ENCODE results near the gene JMJD1C.
"Not testable (repeated sequence)": the region's sequence is repeated elsewhere in the genome, so short reads cannot be mapped to it uniquely, and the experiment has no call there.

Gene JMJD1C

DNA sequence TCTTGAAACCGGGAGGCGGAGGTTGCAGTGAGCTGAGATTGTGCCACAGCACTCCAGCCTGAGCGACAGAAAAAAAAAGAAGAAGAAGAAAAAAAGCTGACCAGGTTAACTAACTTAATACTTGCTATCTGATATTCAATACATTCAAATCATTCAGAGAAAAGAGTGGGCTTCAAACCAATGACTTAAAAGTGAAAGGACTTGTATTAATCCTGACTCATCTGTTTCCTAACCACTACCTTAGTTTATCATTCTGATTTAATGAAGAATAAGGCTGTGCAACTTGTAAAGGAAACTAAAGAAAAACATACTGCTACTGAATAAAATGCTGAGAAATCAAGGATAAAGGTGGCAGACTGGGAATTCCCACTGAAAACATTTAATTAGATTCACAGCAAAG, 204.3 kb downstream of the JMJD1C start:
- no peak for DNase-seq (ENCODE audit: low spot score)

DNA sequence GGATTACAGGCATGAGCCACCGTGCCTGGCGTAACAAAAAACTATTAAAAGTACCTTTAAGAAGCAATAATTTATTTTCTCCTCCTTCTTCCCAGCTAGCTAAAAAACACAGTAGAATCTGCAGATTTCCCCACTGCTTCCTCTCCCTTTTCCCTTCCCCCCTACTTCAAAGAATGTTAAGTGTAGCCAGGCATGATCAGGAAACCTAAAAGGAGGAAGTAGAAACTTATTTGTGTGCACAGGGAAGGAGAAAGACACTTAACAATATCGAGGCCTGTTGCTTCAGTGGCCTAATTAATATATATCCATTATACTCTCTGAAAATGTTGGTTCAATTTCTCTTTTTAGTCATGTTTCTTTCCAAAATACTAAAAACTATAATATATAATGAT, 204.9 kb downstream of the JMJD1C start:
- no peak for DNase-seq (ENCODE audit: low spot score)

DNA sequence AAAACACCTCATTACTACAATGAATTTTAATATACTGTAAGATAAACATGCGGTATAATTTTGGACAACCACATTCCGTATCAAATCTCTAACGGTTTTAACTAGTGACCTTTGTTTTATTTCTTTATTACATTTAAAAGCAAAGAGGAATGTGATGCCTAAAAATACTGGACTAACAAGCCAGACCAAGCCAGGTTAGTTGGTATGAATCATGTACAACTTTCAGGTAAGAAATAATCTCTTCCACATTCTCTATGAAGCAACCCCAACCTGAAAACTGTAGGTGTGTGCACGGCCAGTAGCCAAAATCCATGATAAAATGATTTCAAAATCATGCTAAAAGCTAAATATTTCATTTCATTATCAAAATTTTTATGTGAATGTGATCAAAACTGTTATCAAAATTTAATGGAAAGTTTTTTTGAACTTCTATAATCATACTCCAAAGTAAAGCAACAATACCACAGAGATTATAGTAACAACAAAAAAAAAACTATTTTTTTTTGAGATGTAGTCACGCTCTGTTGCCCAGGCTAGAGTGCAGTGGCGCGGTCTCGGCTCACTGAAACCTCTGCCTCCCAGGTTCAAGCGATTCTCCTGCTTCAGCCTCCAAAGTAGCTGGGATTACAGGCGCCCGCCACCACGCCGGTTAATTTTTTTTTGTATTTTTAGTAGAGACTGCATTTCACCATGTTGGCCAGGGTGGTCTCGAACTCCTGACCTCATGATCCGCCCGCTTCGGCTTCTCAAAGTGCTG, 205.5 kb downstream of the JMJD1C start:
- DNase-seq (ENCODE audit: low spot score) = no peak

DNA sequence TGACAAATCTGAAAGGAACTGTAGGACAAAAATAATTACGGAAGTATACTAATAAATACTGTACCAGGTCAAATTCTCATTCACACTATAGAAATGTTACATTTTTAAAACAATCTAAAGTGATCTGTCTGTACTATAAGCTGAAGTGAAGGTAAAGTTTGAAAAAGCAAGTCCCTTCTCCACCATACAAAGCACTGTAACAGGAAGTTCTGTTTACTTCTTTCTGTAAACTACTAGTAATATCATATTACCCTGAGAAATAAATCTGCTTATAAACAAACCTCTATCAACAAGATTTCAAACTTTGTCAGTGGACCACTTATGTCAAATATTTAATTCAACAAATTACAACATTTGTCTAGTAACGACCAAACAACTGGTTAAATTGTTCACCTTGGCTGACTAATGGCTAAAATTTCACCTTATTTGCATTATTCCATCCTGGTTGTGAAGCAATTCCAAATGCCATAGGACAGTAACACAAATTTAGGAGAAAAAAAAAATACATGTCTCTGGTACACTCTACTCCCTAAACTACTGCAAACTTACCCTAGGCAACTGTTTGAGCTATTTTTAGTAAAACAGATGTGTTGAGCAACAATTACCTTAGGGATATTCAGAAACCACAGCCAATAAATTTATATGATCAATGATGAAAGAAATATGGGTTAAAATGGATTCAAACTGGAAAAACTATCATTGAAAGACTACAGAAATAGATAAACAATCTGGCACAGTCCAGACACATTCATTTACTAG, 206.7 kb downstream of the JMJD1C start:
- DNase-seq (ENCODE audit: low spot score) = no peak

DNA sequence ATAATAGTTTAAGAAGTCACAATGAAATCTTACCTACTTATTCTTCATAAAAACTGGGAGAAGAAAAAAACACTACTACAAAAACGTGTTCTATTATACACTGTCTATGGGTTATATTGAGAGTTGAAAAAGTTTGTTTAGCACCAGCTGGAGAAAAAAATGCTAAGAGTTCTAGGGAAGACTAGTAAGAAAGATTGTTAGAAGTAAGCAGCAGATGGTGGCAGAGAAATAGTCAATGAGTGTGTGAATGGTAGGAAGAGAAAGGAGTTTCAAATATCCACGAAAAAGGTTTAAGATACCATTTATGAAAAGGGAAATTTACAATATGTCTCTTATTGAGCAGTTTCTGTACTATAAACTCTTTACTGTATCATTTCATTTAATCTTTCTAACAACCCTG, 208.0 kb downstream of the JMJD1C start:
- no peak for DNase-seq (ENCODE audit: low spot score)

DNA sequence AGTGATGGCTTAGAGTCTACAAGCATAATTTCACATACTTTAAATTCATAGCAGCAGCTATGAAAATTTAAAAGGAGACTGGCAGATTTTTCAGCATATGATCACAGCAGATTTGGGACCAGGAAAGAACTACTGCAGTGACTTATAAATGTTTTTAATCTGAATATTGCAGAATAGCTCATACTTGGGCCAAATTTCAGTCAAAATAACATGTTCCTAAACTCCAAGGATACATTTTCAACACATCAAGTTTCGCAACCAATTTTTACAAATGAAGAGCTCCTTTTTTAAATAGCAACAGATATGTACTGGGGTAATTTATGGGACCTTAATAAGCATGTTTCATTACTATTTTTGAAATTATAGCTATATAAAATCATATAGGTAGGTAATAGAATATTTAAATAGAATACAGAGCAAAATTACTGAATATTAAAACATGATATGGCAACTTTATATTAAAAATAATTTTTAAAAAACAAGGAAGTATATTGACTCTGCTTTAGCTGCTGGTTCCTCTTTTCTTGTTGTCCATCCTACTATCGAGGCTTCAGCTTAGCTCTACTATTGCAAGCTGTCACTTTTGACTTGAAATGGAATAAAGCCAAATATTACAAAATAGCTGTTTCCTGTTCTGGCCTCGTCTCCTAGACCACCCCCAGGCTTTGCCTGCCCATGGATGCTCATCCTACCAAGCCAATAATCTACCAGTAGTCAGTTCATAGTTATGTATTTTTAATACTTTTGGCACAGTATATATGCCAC, 209.6 kb downstream of the JMJD1C start:
- peak; percentile 49 for DNase-seq (ENCODE audit: low spot score)

DNA sequence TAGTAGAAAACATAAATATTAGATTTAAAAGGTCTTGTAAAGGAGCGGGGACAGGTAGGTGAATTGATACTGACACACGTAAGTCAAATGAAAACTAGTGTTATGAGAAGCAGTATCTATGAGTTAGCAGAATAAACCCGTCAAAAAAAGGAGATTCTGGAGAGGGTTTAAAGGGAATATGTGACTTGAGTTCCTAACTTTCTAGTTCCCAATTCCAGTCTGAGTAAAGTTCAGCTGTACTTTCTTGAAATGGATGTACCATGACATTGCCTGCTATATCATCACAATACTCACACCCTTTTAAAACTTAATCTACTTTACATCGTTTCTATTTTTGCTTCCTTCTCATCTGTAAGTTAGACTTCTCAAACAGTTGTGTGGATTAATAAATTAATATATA, 210.5 kb downstream of the JMJD1C start:
- DNase-seq (ENCODE audit: low spot score) = no peak

DNA sequence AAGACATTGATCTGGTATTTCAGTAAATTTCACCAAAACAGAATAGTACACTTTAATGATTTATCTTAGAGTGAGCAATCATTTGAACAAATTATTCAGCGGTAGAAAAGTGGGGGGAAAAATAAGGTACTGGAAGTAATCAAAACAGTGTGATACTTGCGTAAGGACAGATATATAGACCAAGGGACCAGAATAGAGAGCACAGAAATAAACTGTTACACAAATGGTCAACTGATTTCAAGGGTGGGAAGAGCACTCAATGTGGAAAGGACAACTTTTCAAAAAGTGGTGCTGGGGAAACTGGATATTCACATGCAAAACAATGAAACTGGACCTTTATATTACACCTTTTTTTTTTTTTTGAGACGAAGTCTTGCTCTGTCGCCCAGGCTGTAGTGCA, 212.7 kb downstream of the JMJD1C start:
- DNase-seq (ENCODE audit: low spot score) = no peak

DNA sequence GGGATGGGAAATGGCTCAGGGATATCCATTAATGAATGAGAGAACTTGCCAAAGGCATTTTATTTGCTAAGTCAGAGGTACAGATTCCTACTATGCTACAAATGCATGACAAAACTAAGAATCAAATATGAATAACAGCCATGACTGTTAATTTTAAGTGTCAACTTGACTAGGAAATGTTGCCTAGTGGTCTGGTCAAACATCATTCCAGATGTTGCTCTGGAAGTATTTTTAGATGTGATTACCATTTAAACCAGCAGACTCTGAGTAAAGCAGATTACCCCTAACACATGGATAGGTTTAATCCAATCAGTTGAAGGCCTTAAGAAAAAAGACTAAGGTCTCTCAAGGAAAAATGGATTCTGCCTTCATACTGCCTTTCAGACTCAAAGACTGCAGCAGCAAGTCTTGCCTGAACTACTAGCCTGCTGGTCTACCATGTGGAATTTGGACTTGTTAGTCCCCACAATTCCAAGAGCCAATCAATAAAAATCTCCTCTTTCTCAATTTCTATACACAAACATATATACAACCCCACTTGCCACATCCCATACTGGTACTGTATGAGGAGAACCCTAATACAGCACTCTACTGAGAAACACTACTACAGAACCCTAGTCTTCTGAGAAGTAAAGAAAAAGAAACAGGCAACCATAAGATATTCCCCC, 213.5 kb downstream of the JMJD1C start:
- DNase-seq (ENCODE audit: low spot score) = no peak

DNA sequence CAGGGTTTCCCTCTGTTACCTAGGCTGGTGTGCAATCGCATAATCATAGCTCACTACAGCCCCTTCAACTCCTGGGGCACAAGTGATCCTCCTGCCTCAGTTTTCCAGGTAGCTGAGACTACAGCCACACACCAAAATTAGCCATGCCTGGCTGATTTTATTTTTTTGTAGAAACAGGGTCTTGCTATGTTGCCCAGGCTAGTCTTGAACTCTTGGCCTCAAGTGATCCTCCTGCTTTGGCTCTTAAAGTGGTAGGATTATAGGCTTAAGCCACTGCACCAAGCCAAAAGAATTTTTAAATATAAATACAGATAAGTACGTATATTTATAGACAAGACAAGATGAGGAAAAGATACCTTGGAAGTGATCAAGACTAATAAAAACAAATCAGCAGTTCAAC, 215.7 kb downstream of the JMJD1C start:
- DNase-seq (ENCODE audit: low spot score) = no peak

DNA sequence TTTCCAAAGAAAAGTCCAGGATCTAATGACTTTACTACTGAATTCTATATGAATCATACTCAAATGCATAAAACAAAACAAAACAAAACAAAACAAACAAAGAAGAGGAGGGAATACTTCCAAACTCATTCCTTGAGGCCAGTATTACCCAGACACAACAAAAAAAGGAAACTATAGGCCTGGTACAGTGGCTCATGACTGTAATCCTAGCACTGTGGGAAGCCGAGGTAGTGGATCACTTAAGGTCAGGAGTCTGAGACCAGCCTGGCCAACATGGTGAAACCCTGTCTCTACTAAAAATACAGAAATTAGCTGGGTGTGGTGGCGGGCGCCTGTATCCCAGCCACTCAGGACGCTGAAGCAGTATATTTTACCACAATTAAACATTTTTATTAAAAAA, 218.0 kb downstream of the JMJD1C start:
- no peak for DNase-seq (ENCODE audit: low spot score)

DNA sequence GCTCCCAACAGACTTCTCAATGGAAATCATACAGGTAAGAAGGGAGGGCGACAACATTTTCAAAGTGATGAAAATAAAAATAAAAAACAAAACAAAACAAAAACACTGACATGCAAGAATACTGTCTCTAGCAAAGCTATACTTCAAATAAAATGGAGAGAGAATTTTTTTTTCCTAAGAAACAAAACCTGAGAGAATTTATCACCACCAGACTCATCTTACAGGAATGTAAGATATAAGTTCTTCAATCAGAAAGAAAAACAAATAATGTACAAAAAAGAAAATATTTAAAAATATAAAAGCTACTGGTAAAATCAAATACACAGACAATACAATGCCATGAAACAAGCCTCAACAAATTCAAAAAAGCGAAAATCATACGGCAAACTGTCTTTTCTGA, 219.4 kb downstream of the JMJD1C start:
- no peak for DNase-seq (ENCODE audit: low spot score)

DNA sequence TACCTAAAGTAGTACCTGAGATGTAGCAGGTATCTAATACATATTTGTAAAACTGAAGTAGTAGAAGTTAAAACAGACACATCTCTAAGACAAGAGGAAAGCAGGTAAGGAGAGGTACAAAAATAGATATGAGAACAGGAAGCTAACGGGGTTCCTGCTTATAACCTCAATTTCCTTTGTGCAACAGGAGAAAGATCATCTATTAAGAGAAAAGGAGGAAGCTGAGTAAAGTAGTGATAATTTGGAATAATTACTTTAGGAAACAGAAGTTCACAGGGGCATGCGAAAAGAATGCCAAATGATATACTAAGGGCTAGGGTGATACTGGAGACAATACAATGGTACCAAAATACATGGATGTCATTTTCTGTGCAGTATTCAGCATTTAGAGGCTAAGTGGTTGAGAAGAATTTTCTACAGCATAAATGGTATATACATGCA, 223.9 kb downstream of the JMJD1C start:
- DNase-seq (ENCODE audit: low spot score) = no peak

DNA sequence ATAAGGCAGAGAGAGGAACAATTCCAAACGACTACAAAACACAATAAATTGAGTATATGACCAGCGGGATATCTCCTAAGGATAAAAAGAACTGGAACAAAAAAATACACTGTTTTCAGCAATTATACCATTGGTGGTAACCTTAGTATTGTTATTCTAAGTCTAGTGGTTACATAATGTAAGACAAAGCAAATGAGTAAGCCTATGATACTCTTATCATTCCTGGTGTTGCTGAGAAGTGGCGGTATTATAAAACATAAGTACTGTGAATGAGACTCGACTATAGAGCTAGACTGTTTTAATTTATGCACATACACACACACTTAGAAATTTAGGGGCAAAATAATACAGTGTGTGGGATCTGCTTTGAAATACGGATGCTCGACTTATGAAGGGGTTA, 225.0 kb downstream of the JMJD1C start:
- DNase-seq (ENCODE audit: low spot score) = no peak

DNA sequence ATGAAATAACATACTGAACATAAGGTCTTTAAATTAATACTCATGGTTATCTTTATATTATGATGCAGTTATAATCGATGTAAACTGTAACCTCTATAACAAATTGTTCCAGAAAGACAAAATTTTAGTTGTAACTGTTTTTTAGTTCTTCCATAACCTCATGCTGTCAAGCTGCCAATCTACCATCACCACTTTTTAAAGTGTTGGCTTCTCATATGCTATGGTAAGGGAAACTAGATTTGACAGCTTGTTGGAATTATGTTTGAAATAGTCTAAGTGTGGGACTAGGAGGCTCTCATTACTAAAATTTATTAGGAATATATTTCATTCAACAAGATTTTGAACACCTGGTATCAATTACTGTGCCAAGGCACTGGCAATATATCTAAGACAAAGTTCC, 227.3 kb downstream of the JMJD1C start:
- DNase-seq (ENCODE audit: low spot score) = no peak

DNA sequence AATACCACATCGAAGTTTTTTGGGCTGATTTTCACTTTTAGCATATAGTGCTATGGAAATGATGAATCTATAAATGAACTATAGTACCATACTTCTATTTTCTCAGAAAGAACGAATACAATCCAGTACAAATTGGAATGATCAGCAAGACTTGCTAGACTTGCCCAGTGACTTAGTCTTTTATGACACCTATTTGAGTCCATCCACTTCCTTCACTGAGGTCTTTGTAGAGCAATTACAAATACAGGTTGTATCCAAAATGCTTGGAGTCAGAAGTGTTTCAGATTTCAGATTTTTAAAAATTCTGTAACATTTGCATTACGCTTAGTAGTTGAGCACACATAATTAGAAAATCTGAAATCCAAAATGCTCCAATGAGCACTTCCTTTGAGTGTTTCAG, 228.4 kb downstream of the JMJD1C start:
- no peak for DNase-seq (ENCODE audit: low spot score)

DNA sequence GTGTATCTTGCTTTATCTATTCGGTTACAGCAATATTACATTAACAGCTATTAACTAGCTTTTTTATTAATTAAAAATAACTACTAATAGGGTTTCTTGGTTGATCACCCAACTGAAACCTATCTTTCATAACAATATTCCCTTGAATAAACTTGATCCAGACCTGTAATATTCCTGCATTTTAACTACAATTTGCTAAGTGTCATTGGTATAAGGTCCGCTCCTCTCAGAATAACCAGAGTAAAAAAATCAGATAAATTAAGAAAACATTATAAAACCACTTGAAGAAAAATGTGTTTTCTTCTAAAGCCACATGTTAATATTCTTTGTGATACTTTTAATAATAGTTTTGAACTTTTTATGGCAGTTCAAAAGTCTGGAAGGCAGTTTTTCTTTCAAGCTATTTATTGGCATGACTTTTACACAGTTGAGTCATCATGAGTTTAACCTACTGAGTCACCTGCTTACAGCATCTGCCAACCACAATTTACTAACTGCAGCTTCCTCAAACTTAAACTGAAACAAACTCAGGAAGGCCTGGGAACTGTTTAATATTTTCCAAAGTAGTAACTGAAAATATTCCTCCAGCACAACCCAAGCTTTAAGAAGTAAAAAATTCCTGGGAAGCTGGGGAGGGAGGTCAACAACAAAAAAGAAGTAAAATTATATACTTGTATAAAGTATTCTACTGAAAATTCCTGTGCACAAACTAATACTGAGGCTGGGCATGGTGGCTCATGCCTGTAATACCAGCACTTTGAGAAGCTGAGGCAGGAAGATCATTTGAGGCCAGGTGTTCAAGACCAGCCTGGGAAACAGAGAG, 229.5 kb downstream of the JMJD1C start:
- DNase-seq (ENCODE audit: low spot score) = no peak

DNA sequence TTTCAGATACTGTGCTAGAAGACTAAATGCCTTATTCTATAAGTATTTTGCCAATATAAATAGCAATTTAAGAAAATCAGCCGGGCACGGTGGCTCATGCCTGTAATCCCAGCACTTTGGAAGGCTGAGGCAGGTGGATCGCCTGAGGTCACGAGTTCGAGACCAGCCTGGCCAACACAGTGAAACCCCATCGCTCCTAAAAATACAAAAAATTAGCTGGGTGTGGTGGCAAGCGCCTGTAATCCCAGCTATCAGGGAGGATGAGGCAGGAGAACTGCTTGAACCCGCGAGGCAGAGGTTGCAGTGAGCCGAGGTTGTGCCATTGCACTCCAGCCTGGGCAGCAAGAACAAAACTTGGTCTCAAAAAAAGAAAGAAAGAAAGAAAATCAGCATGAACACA, 230.6 kb downstream of the JMJD1C start:
- not testable (repeated sequence) for DNase-seq (ENCODE audit: low spot score)

DNA sequence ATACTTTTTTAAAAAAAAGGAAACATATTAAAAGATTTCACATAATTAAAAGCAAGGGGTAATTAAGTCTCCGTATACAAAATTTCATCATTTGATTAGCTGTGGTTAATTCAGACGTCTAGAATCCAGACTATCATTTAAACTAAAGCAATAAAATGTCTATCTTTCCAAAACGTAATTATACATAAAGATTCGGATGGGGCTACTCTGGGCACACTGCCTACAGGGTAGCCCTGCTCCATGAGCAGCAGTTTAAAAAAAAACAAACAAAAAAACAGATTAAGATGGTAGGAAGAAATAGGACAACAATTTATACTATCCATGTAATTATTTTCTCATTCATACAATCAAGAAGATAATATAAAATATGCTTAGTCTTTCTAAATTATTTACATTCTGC, 236.6 kb downstream of the JMJD1C start:
- no peak for DNase-seq (ENCODE audit: low spot score)

DNA sequence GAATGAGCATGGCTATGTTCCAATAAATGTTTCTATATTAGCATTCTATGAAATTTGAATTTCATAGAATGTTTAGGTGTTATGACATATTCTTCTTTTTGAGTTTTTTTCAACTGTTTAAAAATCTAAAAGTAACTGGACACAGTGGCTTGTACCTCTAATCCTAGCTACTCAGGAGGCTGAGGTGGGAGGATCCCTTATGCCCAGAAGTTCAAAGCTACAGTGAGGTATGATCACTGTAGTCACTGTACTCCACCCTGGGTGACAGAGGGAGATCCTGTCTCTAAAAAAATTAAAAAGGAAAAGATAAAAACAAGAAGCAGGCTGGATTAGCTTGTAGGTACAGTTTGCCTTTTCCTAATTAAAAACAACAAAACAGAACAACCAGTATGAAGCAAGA, 237.5 kb downstream of the JMJD1C start:
- DNase-seq (ENCODE audit: low spot score) = no peak

DNA sequence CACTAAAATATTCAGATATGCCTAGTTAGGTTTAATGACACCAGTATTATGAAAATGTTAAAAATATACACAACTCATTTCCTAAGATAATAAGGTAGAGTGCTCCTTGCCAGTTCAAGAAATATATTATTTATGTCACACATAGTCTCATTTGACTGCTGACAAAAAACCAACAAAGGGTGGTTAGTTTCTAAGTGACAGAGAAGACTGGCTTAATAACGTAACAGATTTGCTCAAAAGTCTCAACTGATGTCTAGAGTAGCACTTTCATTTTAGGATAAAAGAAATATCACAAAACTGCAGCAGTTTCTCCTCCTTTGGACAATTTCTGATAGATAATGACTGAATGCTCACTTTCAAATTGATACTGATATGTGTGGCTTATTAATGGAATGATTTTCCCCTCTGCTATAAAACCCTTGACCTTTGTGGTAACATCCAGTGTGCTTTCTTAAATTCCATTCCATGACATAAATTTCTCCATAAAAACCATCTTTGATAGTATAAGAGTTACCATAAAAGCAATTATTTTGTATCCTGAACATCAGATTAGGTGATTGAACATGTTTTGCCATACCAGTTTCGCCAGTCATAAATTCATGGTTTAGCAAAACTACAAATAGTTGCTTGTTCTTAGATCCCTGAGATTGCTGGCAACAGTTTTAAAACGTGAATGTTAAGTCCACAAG, 238.4 kb downstream of the JMJD1C start:
- DNase-seq (ENCODE audit: low spot score) = no peak
